Measurements from ENCODE around the gene DDOST.

DDOST gene

DNA sequence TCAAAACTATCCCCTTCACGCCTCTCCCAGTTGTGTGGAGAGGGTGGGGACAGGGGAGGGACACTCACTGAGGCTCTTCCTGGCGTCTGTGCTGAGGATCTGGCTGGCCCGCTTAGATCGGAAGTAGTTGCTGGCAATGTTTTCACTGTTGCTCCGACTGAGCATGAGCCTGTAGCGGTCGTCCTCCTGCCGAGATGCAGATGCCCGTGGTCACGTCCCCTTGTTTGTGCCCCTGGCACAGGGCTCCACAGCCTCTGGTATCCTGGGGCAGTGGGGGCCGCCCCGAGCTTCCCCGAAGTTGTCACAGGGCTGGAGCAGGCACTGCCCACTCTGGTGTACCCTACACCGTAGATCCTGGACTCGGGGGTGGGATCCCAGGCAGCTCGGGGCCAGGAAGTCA is 5.0 kb upstream of the DDOST start:
- no peaks in the 10 kb centered on the region for H3K27me3 ChIP-seq
- no peak overlapping the region for H3K4me3 ChIP-seq (ENCODE audit: low read depth in 1 of 2, low read length in 1 of 2)
- TF ChIP-seq, protein P1, sequence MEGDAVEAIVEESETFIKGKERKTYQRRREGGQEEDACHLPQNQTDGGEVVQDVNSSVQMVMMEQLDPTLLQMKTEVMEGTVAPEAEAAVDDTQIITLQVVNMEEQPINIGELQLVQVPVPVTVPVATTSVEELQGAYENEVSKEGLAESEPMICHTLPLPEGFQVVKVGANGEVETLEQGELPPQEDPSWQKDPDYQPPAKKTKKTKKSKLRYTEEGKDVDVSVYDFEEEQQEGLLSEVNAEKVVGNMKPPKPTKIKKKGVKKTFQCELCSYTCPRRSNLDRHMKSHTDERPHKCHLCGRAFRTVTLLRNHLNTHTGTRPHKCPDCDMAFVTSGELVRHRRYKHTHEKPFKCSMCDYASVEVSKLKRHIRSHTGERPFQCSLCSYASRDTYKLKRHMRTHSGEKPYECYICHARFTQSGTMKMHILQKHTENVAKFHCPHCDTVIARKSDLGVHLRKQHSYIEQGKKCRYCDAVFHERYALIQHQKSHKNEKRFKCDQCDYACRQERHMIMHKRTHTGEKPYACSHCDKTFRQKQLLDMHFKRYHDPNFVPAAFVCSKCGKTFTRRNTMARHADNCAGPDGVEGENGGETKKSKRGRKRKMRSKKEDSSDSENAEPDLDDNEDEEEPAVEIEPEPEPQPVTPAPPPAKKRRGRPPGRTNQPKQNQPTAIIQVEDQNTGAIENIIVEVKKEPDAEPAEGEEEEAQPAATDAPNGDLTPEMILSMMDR (IDR thresholded peaks at IDR 0.05): no peak
- H3K9me3 ChIP-seq: no peaks in the 10 kb centered on the region
- H3K27ac ChIP-seq: no peak overlapping the region
- no peaks in the 10 kb centered on the region for H3K36me3 ChIP-seq
- peaks cover 4 to 7% of the 10 kb centered on the region in 2 experiments for H3K4me1 ChIP-seq (ENCODE audit: control insufficient read depth in 1 of 2, insufficient read depth in 1 of 2, low read depth in 1 of 2, low read length in 1 of 2)

DNA sequence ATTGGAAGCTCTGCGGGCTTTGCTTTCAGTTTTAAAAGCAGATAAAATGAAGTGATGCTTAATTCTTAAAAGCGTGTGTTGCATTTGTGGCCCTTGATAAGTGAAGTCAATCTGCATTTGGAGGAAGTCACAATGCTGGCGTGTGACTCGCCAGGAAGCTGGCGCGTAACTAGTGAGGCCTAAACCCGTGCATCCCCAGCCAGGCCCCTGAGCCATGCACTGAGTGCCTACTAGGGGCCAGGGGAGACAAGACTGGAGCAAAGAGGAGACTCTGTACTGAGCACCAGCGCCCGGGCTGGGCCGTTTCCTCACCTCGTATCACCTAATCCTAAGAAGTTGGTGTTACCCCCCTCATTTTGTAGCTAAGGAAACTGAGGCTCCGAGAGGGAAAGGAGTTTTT is 4.6 kb upstream of the DDOST start:
- no peaks in the 10 kb centered on the region for H3K36me3 ChIP-seq
- H3K9me3 ChIP-seq: no peaks in the 10 kb centered on the region
- H3K27ac ChIP-seq: no peak overlapping the region
- TF ChIP-seq, protein P1 (IDR thresholded peaks at IDR 0.05): no peak
- no peaks in the 10 kb centered on the region for H3K27me3 ChIP-seq
- H3K4me1 ChIP-seq (ENCODE audit: control insufficient read depth in 1 of 2, insufficient read depth in 1 of 2, low read depth in 1 of 2, low read length in 1 of 2): peaks cover 7 to 8% of the 10 kb centered on the region in 2 experiments
- no peak overlapping the region for H3K4me3 ChIP-seq (ENCODE audit: low read depth in 1 of 2, low read length in 1 of 2)

DNA sequence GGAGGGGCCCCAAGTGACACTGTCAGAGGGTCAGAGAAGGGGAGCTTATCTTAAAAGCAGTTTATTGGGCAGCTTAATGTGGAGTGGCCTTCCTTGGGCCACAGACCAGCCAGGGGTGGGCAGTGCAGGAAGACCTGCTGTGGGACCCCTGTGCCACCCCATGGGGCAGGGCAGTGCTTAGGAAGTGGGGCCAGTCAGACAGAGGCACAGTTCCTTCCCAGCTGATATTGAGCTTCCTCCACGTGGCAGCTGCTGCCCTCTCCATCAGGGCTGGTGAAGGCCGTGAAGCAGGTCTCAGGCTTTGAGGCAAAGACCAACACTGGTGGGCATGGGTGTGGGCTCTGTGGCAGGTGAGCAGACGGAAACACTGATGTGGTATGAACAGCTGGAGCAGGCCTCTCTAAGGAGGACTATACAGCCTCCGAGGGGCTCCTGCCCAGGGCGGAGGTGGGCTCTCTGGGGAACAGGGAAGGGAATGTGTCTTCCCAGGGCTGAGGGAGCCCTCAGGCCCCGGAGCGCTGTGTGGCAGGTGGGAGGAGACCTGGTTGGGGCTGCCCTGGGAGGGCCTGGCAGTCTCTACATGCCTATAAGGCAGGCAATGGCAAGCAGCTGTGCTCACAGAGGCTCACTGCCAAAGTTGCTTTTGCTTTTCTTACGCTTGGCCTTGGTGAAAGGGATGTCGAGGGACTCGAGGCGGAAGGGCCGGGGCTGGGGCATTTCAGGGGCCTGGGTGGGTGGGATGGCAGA is 3.0 kb upstream of the DDOST start:
- Histone ChIP-seq H3K27ac (no peak overlapping the region), H3K4me1 (ENCODE audit: control insufficient read depth in 1 of 2, insufficient read depth in 1 of 2, low read depth in 1 of 2, low read length in 1 of 2) (peaks cover 16% of the 10 kb centered on the region in 2 experiments), H3K27me3 (no peaks in the 10 kb centered on the region), H3K9me3 (no peaks in the 10 kb centered on the region), H3K4me3 (ENCODE audit: low read depth in 1 of 2, low read length in 1 of 2) (no peak overlapping the region), H3K36me3 (no peaks in the 10 kb centered on the region)
- TF ChIP-seq, protein P1 (IDR thresholded peaks at IDR 0.05): no peak

DNA sequence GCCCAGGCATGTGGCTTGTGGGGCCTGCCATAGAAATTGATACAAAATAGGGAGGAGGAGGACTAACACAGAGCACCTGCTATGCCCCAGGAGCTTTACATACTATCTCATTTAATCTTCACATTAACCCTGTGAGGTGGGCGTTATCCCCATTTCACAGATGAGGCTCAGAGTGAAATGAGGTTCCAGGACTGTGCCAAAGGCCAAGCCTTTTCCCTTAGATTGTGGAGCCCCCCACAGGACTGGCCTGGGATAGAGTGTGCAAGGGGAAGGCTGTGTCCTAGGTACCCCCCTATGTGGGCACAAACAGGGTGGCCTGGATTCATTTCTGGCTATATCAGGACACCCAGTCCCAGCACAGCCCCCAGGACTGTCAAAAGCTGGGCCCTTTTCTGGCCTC is 2.2 kb upstream of the DDOST start:
- no peak overlapping the region for H3K27ac ChIP-seq
- TF ChIP-seq, protein P1 (IDR thresholded peaks at IDR 0.05): no peak
- peaks cover 16% of the 10 kb centered on the region in 2 experiments for H3K4me1 ChIP-seq (ENCODE audit: control insufficient read depth in 1 of 2, insufficient read depth in 1 of 2, low read depth in 1 of 2, low read length in 1 of 2)
- H3K4me3 ChIP-seq (ENCODE audit: low read depth in 1 of 2, low read length in 1 of 2): no peak overlapping the region
- H3K36me3 ChIP-seq: no peaks in the 10 kb centered on the region
- H3K9me3 ChIP-seq: no peaks in the 10 kb centered on the region
- H3K27me3 ChIP-seq: no peaks in the 10 kb centered on the region

DNA sequence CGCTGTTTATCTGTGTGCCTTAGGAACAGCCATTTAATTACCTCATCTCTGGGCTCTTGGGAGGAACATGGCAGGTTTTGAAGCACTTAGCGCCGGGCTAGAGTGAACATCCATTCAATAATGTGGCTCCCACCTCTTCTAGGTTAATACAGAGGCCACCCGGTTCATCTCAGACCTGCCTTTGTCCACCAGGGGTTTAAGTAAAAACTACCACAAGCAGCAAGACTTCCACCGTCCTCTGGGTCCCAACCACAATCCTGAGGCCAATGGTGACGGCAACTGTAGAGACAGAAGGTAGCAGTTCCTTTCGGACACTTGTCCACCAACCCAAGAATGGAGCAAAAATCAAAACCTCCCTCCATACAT is 924 bp upstream of the DDOST start:
- Histone ChIP-seq H3K4me3 (ENCODE audit: low read depth in 1 of 2, low read length in 1 of 2) (peak overlapping the region; percentile 84 to 86), H3K27me3 (no peaks in the 10 kb centered on the region), H3K4me1 (ENCODE audit: control insufficient read depth in 1 of 2, insufficient read depth in 1 of 2, low read depth in 1 of 2, low read length in 1 of 2) (peaks cover 16% of the 10 kb centered on the region in 2 experiments), H3K36me3 (peaks cover 7% of the 10 kb centered on the region), H3K9me3 (no peaks in the 10 kb centered on the region), H3K27ac (peak overlapping the region; percentile 65)
- TF ChIP-seq, protein P1 (IDR thresholded peaks at IDR 0.05): no peak

Data from neutrophil (primary cell).